Heart right ventricle (tissue), 16 donors: ENCODE data around the gene STEAP1B. TPM values are rescaled to one million over a fixed set of nuclear protein-coding genes. Genes with fewer than 3 reads are reported as not detected.
A peak's percentile ranks its signal among the peaks of the same experiment; 100 is the strongest.
"Not testable (repeated sequence)": the region's sequence is repeated elsewhere in the genome, so short reads cannot be mapped to it uniquely, and the experiment has no call there.

Experiments used
- ATAC-seq, 8 donors: fragments of 200-7000 bp; cut with Tn5 transposase; one replicate each; pipeline ENCODE4 v1.9.1; 2020; ENCODE audit warnings: mild to moderate bottlenecking in 8 of 8, moderate library complexity in 8 of 8, moderate number of reproducible peaks in 1 of 8
- DNase-seq, 2 donors: peaks; one replicate each; pipeline ENCODE4 v3.0.0-alpha.2; 2020
- H3K27ac ChIP-seq, 10 donors: fragments of 200-600 bp; sonication (generic) in 2 of 10; one replicate each; pipeline versions ENCODE4 v1.5.0 to v1.8.0; 2020 to 2022; ENCODE audit warnings: mild to moderate bottlenecking in 3 of 10
- H3K27me3 ChIP-seq, 7 donors: fragments of 200-600 bp; one replicate each; pipeline ENCODE4 v1.8.0; 2021 to 2022; ENCODE audit warnings: mild to moderate bottlenecking in 2 of 7
- H3K36me3 ChIP-seq, 9 donors: fragments of 200-600 bp; sonication (generic) in 1 of 9; one replicate each; pipeline versions ENCODE4 v1.5.0 to v1.8.0; 2020 to 2022; ENCODE audit warnings: mild to moderate bottlenecking in 2 of 9
- H3K4me1 ChIP-seq, 9 donors: fragments of 200-600 bp; sonication (generic) in 1 of 9; one replicate each; pipeline versions ENCODE4 v1.5.0 to v1.8.0; 2020 to 2022; ENCODE audit warnings: mild to moderate bottlenecking in 4 of 9
- H3K4me3 ChIP-seq, 10 donors: fragments of 200-600 bp; sonication (generic) in 2 of 10; one replicate each; pipeline versions ENCODE4 v1.5.0 to v1.8.0; 2020 to 2022; ENCODE audit warnings: mild to moderate bottlenecking in 7 of 10, moderate library complexity in 2 of 10
- H3K9me3 ChIP-seq, 11 donors: fragments of 200-600 bp in 10 of 11; sonication (generic) in 2 of 11; one replicate each; pipeline versions ENCODE4 v1.5.0 to v1.8.0; 2013 to 2022; ENCODE audit warnings: mild to moderate bottlenecking in 2 of 11, control low read depth in 1 of 11, moderate library complexity in 1 of 11
- CTCF ChIP-seq, 9 donors: fragments of 200-600 bp; sonication (generic) in 2 of 9; IDR thresholded peaks; one replicate each; pipeline versions ENCODE4 v1.5.0 to v1.8.0; 2021 to 2022; ENCODE audit warnings: antibody characterized with exemption in 9 of 9, mild to moderate bottlenecking in 5 of 9, moderate library complexity in 1 of 9
- WGBS, 2 donors: extraction: QIAGEN DNeasy Blood & Tissue Kit; methylation state at CpG; one replicate each; pipeline ENCODE4 v1.1.7; 2013; ENCODE audit warnings: inconsistent platforms in 1 of 2; 5-methylcytosine and 5-hydroxymethylcytosine counted together
- intact Hi-C, 10 donors: fragments of 100-400 bp; cut with DNase I; formaldehyde crosslinking; loops; one replicate each; pipeline versions ENCODE4 v1.11.1 to v1.14.2; 2022
- long read RNA-seq, 3 donors: library from polyadenylated mRNA; unstranded; transcript quantifications; one replicate each; pipeline ENCODE4 v2.0.0, GENCODE V29; 2020 to 2021
- polyA plus RNA-seq, 2 donors: library from polyadenylated mRNA; stranded (reverse); fragments of 200-250 nt; gene quantifications; one replicate each; pipeline ENCODE4 v1.2.3, GENCODE V29; 2013
- total RNA-seq, 10 donors: library from RNA; stranded (reverse); fragmentation: NEBNext Ultra II Directional in 3 of 10; extraction: Animal tissue kit (Norgen Biotek cat#: 25700) in 3 of 10; gene quantifications; one replicate each; pipeline versions ENCODE4 v1.2.1 to v1.2.4, GENCODE V29; 2021 to 2023
- donor health status: Arrhythmogenic right ventricular cardiomyopathy.
- donor health status: ischemic (EF 13 %, LVEDD 7.1; RV severe dilation, severe dysfunction).
- donor health status: healthy with polysubstance abuse.
- donor health status: DM: no; HTN: yes; CAD: no.
- donor health status: DM: no; HTN: no; CAD: no.
- donor health status: ischemic (EF 25% LVEDD 6.9; RV normal size, moderate dysfunction).
- donor health status: ischemic (EF 25% LVEDD 5.7; RV mildly dilated, moderate dysfunction).
- donor health status: healthy.
- donor health status: DM: yes; HTN: yes; CAD: no.
- donor health status: Ischemic cardiomyopathy.
- donor health status: ischemic (EF 35%, LVEDD 5.7; RV mildly dilated, moderate dysfunction).
- donor health status: nonischemic (EF 11% LVEDD 7.7; RV severe dilation, severe dysfunction).
- donor health status: DM: yes; HTN: yes; CAD: no.
- donor health status: PGD.
- donor health status: ischemic (EF 29% LVEDD 5.4; RV normal size, mild dysfunction).
- donor health status: nonischemic (EF 23%, LVEDD 6.1; RV moderate dilation, normal function).

The STEAP1B gene
- total RNA-seq = under 1 TPM in 8 of 10 donors, not detected in 2; 0.15 to 0.76 (median 0.51) TPM
- under 1 TPM; 0.32 to 0.44 TPM for polyA plus RNA-seq
- long read RNA-seq, donor 1, partial matches to known transcripts = 0 of 1 reads
- long read RNA-seq, donor 1, other reads (novel, unspliced or antisense) = 1 of 1 reads
- long read RNA-seq, donor 2, partial matches to known transcripts = 0 of 1 reads
- long read RNA-seq, donor 2, other reads (novel, unspliced or antisense) = 1 of 1 reads
- long read RNA-seq, donor 3, partial matches to known transcripts = 0 of 6 reads
- long read RNA-seq, donor 3, other reads (novel, unspliced or antisense) = 5 of 6 reads

GRCh38 chr7:22499888-22500689 lies at the start of gene STEAP1B:
Gene STEAP1B, minus strand, starts transcription at chr7:22500188. Its CDS starts 5,333 bp downstream, at chr7:22494855.
- ATAC-seq (peak; percentile 95 to 99 (median 97)), DNase-seq (peak; percentile 82 to 89)
- 5 to 6% methylated on average over 48 to 55 of the region's 55 CpGs for WGBS, 2 donors
- intact Hi-C loops, H3K9me3 ChIP-seq, H3K36me3 ChIP-seq, H3K4me1 ChIP-seq, H3K27ac ChIP-seq: not testable (repeated sequence)
- H3K27me3 ChIP-seq = peaks cover 0 to 13% (median 0%) of the 10 kb centered on the region in 7 donors
- peak; percentile 63 to 88 (median 84) for TF ChIP-seq CTCF (IDR thresholded peaks at IDR 0.05)
- H3K4me3 ChIP-seq = peak within 1 kb of the TSS in 9 of 10 donors; percentile 16 to 51 (median 45)

- DNase-seq (no peak), ATAC-seq (no peak)
- H3K4me3 ChIP-seq = no peak overlapping the region
- H3K9me3 ChIP-seq = no peaks in the 10 kb centered on the region
- 87 to 89% methylated on average over 5 of the region's 5 CpGs for WGBS, 2 donors
- peaks cover 5 to 10% (median 8%) of the 10 kb centered on the region in 9 donors for H3K4me1 ChIP-seq
- no peak overlapping the region for H3K27ac ChIP-seq
- no peak for TF ChIP-seq CTCF (IDR thresholded peaks at IDR 0.05)
- no peaks in the 10 kb centered on the region for H3K36me3 ChIP-seq
- peaks cover 9 to 81% (median 63%) of the 10 kb centered on the region in 7 donors for H3K27me3 ChIP-seq
- intact Hi-C loops = no loop called here
Measured at GRCh38 chr7:22549051-22549450, 49.1 kb upstream of the STEAP1B start.

- no peaks in the 10 kb centered on the region for H3K36me3 ChIP-seq
- 84 to 89% methylated on average over 1 of the region's 1 CpG for WGBS, 2 donors
- TF ChIP-seq CTCF (IDR thresholded peaks at IDR 0.05) = no peak
- H3K9me3 ChIP-seq = no peaks in the 10 kb centered on the region
- no peak for ATAC-seq
- H3K27ac ChIP-seq = no peak overlapping the region
- H3K4me1 ChIP-seq = peaks cover 5 to 10% (median 8%) of the 10 kb centered on the region in 9 donors
- peaks cover 9 to 83% (median 63%) of the 10 kb centered on the region in 7 donors for H3K27me3 ChIP-seq
- intact Hi-C loops = no loop called here
- no peak overlapping the region for H3K4me3 ChIP-seq
- DNase-seq = no peak
Measured at GRCh38 chr7:22548313-22548712, 48.3 kb upstream of the STEAP1B start.

- no peak for ATAC-seq
- Histone ChIP-seq H3K36me3 (no peaks in the 10 kb centered on the region), H3K9me3 (no peaks in the 10 kb centered on the region), H3K27ac (no peak overlapping the region), H3K27me3 (peaks cover 9 to 81% (median 58%) of the 10 kb centered on the region in 7 donors), H3K4me3 (no peak overlapping the region), H3K4me1 (peaks cover 5 to 10% (median 8%) of the 10 kb centered on the region in 9 donors)
- no peak for DNase-seq
- 78 to 86% methylated on average over 3 of the region's 3 CpGs for WGBS, 2 donors
- TF ChIP-seq CTCF (IDR thresholded peaks at IDR 0.05) = no peak
- intact Hi-C loops = no loop called here
Measured at GRCh38 chr7:22546769-22547168, 46.8 kb upstream of the STEAP1B start.
